Measurements from ENCODE around the gene GCC1.

GRCh38 chr7:127594490-127594889, 9.1 kb upstream of the GCC1 start:
- no peak for TF ChIP-seq POLR2AphosphoS5 (IDR thresholded peaks at IDR 0.05; ENCODE audit: insufficient read depth in 1 of 2, low read depth in 1 of 2)
- no peak for TF ChIP-seq POLR2A (IDR thresholded peaks at IDR 0.05)

All from vagina (tissue), 2 donors.